A673 (cell line): ENCODE measurements around the gene LTO1. TPM values are rescaled to one million over a fixed set of nuclear protein-coding genes. Genes with fewer than 3 reads are reported as not detected.

Experiments
- BruUV-seq: library from RNA; stranded (reverse); fragments of 400-500 nt; replicated peaks from 2 replicates; lab custom pipeline; 2021; lab: Mats Ljungman, UMichigan
- CTCF ChIA-PET: fragments of 300-600 bp; sonication (Branson Sonifier 250); formaldehyde crosslinking; loops from one replicate; lab custom pipeline; 2022; ENCODE audit warnings: antibody characterized with exemption; lab: Charles Lee
- POLR2A ChIA-PET: fragments of 300-600 bp; sonication (Branson Sonifier 250); formaldehyde crosslinking; loops from one replicate; lab custom pipeline; 2022; ENCODE audit warnings: antibody characterized with exemption; ENCODE audit not compliant: low non-redundant PET; lab: Charles Lee
- DNase-seq: peaks from one replicate; pipeline ENCODE4 v3.0.0-alpha.2; 2015; ENCODE audit warnings: low spot score
- H3K27ac ChIP-seq: fragments of 200-600 bp; sonication (generic); 2 replicates; pipeline ENCODE4 v1.5.1; 2016; ENCODE audit warnings: mixed run types, low read depth, mild to moderate bottlenecking, mixed read lengths, antibody characterized with exemption, low read length; ENCODE audit not compliant: poor library complexity, severe bottlenecking
- H3K27me3 ChIP-seq: fragments of 200-600 bp; sonication (generic); replicated peaks from 2 replicates; pipeline ENCODE4 v1.6.1; 2017; ENCODE audit warnings: mixed run types, low read depth, mild to moderate bottlenecking, mixed read lengths, antibody characterized with exemption, low read length; ENCODE audit not compliant: insufficient read depth, poor library complexity
- H3K36me3 ChIP-seq: fragments of 200-600 bp; sonication (generic); 2 replicates; pipeline ENCODE4 v1.6.1; 2016; ENCODE audit warnings: mixed run types, mild to moderate bottlenecking, mixed read lengths, antibody characterized with exemption, low read length; ENCODE audit not compliant: insufficient read depth, poor library complexity, severe bottlenecking
- H3K4me1 ChIP-seq: fragments of 200-600 bp; sonication (generic); 2 replicates; pipeline ENCODE4 v1.6.1; 2017; ENCODE audit warnings: mixed run types, mild to moderate bottlenecking, mixed read lengths, antibody characterized with exemption, low read length; ENCODE audit not compliant: insufficient read depth, poor library complexity, severe bottlenecking
- H3K4me3 ChIP-seq: fragments of 200-600 bp; sonication (generic); 2 replicates; pipeline ENCODE4 v1.5.1; 2016; ENCODE audit warnings: low read depth, mixed run types, mild to moderate bottlenecking, mixed read lengths, low read length; ENCODE audit not compliant: poor library complexity, severe bottlenecking
- H3K9me3 ChIP-seq: fragments of 200-600 bp; sonication (generic); 2 replicates; pipeline ENCODE4 v1.6.1; 2016; ENCODE audit warnings: mixed run types, low read depth, mild to moderate bottlenecking, mixed read lengths, antibody characterized with exemption, low read length; ENCODE audit not compliant: poor library complexity, severe bottlenecking
- EZH2 ChIP-seq: fragments of 200-600 bp; sonication (generic); IDR thresholded peaks from 2 replicates; pipeline ENCODE4 v1.6.1; 2017; ENCODE audit warnings: borderline replicate concordance, low read depth, mild to moderate bottlenecking, mixed read lengths, antibody characterized with exemption, low read length; ENCODE audit not compliant: poor library complexity, severe bottlenecking
- intact Hi-C: fragments of 100-400 bp; cut with micrococcal nuclease; formaldehyde crosslinking; loops from one replicate; pipeline ENCODE4 v1.10.0; 2022; ENCODE audit not compliant: unreplicated experiment
- total RNA-seq: library from RNA; stranded (reverse); gene quantifications from 2 replicates; pipeline ENCODE4 v1.2.3, GENCODE V29; 2021
- TF ChIP-seq, protein P1 (sequence below): fragments of 300-800, 200-600 bp; sonication (generic); conservative IDR thresholded peaks from 2 replicates; pipeline ENCODE4 v1.5.1; 2017; ENCODE audit warnings: low read depth, mild to moderate bottlenecking, antibody characterized with exemption, low read length, moderate library complexity, mixed read lengths

Gene LTO1
- total RNA-seq, 1 experiment from 2014 or later, result 56.0 TPM

- no peak overlapping the region for H3K27ac ChIP-seq
- intact Hi-C loops, result no loop called here
- no peak overlapping the region for H3K4me3 ChIP-seq
- ChIA-PET CTCF (no interaction called here), POLR2A (no interaction called here)
- no peaks in the 10 kb centered on the region for H3K27me3 ChIP-seq
- no peak for TF ChIP-seq EZH2
- TF ChIP-seq, protein P1, sequence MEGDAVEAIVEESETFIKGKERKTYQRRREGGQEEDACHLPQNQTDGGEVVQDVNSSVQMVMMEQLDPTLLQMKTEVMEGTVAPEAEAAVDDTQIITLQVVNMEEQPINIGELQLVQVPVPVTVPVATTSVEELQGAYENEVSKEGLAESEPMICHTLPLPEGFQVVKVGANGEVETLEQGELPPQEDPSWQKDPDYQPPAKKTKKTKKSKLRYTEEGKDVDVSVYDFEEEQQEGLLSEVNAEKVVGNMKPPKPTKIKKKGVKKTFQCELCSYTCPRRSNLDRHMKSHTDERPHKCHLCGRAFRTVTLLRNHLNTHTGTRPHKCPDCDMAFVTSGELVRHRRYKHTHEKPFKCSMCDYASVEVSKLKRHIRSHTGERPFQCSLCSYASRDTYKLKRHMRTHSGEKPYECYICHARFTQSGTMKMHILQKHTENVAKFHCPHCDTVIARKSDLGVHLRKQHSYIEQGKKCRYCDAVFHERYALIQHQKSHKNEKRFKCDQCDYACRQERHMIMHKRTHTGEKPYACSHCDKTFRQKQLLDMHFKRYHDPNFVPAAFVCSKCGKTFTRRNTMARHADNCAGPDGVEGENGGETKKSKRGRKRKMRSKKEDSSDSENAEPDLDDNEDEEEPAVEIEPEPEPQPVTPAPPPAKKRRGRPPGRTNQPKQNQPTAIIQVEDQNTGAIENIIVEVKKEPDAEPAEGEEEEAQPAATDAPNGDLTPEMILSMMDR, result no peak
- no TSS peak for BruUV-seq
- peaks cover 28% of the 10 kb centered on the region for H3K4me1 ChIP-seq
- H3K9me3 ChIP-seq, result peaks cover 24% of the 10 kb centered on the region
- no peaks in the 10 kb centered on the region for H3K36me3 ChIP-seq
- DNase-seq, result no peak
Measured at GRCh38 chr11:69632900-69633299, 42.3 kb downstream of the LTO1 start.

DNA sequence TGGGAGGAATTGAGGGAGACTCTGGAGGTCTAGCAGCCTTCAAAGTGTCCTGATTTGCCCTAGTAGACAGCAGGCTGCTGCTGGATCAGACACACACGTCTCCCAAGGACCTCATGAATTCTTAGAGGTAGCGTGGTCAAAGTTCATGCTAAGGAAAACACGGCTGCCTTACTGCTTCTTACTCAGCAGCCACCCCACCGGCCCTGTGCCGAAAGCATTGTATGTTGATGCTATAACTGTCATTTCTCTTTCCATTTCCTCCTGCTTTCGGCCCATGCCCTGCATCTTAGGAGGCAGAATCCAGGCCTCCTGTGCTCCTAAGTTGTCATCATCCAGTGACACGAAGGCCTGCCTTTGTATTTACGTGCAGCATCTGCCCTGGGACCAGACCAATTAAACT is 44.7 kb downstream of the LTO1 start:
- no TSS peak for BruUV-seq
- H3K4me1 ChIP-seq, result peaks cover 23% of the 10 kb centered on the region
- intact Hi-C loops, result no loop called here
- no peak overlapping the region for H3K4me3 ChIP-seq
- POLR2A ChIA-PET, result no interaction called here
- TF ChIP-seq EZH2, result no peak
- TF ChIP-seq, protein P1, result no peak
- no peaks in the 10 kb centered on the region for H3K36me3 ChIP-seq
- H3K27ac ChIP-seq, result no peak overlapping the region
- H3K27me3 ChIP-seq, result no peaks in the 10 kb centered on the region
- CTCF ChIA-PET, result no interaction called here
- H3K9me3 ChIP-seq, result peaks cover 24% of the 10 kb centered on the region
- no peak for DNase-seq

DNA sequence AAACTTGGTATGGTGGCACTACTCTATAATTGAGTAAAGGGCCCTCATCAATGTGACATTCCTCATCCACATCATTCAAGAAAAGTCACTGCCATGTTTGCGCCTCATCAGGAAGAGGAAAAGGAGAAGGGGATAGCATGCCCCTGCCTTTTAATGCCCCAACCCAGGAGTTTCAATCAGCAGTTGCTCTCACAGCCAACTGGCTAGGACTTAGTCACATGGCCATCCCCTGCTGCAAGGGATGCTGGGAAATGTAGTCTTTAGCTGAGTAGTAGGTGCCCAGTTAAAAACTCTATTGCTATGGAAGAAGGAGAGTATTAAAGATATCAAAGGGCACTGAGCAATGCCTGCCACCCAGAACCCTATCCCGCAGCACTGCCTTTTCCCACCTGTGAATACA is 45.1 kb downstream of the LTO1 start:
- ChIA-PET CTCF (no interaction called here), POLR2A (no interaction called here)
- peaks cover 24% of the 10 kb centered on the region for H3K9me3 ChIP-seq
- no peak overlapping the region for H3K27ac ChIP-seq
- no TSS peak for BruUV-seq
- H3K4me3 ChIP-seq, result no peak overlapping the region
- H3K36me3 ChIP-seq, result no peaks in the 10 kb centered on the region
- DNase-seq, result peak; percentile 75
- no peak for TF ChIP-seq EZH2
- TF ChIP-seq, protein P1, result no peak
- H3K27me3 ChIP-seq, result no peaks in the 10 kb centered on the region
- H3K4me1 ChIP-seq, result peaks cover 23% of the 10 kb centered on the region
- intact Hi-C loops, result no loop called here
